Left forelimb (tissue), 1 donor: Measurements from ENCODE around the gene NEURL1.
"Not testable (repeated sequence)": the region's sequence is repeated elsewhere in the genome, so short reads cannot be mapped to it uniquely, and the experiment has no call there.

Experiments used
- DNase-seq: peaks from one replicate; pipeline ENCODE4 v3.0.0-alpha.2; 2018; ENCODE audit warnings: low spot score

Gene NEURL1

GRCh38 chr10:103493916-103494877, 692 bp downstream of the NEURL1 start:
- no peak for DNase-seq

DNA sequence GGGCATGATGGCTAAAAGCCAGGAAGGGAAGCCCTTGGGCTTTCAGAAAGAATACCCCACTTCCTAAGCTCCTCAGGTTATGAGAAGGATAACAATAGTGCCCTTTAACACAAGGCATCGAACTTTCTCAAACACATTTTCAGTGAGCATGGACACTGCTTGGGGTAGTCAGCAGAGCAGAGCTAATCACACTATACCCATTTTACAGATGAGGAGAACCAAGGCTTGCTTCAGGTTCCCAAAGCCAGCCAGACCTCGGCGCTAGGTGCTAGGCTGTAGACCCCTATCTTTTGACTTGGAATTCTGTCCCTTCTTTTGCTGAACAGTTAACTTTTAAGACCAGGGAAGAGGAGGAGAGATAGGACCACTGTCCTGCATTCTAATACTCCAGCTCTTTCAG, 1.8 kb downstream of the NEURL1 start:
- DNase-seq = no peak

DNA sequence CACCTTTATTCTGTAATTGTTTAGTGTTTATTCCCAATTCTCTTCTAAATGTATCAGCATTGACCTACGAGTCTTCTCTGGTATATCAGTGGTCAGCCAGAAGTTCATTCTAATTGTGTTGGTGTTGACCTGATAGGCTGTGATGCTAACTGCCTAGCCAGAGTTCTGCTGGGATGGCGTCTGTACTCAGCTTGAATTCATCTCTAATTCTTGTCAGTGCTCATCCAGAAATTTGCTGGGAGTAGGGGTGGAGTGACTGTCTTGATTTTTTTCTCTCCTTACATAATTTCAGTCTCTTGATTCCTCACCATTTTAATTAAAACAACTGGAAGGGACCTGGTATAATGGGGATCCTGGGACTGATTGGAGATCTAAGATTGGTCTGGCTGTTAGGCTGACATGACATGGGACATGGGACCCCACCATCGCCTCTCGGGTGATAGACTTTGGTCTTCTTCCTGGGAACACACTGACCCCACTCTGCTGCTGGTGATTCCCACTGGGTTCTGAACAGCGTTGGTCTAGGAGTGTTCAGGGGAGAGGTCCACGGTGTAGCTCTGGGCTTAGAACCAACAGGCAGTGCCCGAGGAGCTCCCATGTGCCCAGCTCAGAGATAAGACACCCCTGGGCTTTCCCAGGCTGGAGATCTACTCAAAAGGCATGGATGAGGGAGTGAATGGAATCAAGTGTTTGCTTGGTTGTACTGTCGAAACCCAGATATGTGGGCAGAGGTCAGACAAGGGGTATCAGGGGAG, 3.8 kb downstream of the NEURL1 start:
- DNase-seq = no peak

DNA sequence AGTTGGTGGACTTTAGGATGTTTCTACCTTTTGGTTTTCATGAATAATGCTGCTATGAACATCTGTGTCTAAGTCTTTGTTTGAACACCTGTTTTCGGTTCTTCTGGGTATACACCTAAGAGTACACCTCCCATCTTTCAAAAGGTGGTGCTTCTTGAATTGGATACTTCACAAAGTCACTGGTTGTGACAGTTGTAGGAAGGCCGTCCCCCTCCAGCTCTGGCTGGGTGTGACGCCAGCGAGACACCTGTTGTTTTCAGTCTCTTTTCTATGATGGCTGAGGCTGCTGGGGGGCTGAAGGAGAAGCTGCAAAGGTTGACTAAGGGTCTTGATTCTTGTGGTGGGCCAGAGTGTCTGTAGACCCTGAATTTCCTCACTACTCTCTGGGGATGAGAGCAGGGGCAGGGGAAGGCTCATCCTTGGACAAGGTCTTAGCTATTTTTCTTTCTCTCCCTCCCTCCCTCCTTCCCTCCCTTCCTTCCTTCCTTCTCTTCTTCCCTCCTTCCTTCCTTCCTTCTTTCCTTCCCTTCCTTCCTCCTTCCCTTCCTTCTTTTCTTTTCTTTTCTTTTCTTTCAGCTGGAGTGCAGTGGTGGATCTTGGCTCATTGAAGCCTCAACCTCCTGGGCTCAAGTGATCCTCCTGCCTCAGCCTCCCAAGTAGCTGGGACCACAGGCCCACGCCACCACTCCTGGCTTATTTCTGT, 5.6 kb downstream of the NEURL1 start:
- no peak for DNase-seq

GRCh38 chr10:103499881-103500280, 6.4 kb downstream of the NEURL1 start:
- no peak for DNase-seq

- DNase-seq = no peak
Observed at GRCh38 chr10:103500481-103500880, 7.0 kb downstream of the NEURL1 start.

DNA sequence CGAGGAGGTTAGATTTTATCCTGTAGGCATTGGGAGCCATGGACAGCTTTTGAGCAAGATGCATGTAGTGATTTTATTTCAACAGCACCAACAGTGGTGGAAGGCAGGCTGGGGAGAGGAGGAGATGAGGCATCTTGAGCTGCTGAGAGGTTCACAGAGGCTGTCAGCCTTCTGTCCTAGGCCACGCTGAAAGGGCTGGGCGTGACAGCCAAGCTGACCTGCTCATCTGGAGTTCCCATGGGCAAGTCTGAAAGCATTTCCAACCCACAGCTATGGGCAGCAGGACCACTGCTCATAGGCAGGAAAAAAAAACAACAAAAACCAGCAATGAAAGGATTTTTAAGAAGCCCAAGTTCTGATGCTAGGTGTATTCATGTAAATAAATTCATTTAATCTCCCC, 7.7 kb downstream of the NEURL1 start:
- no peak for DNase-seq

GRCh38 chr10:103502849-103503660, 9.6 kb downstream of the NEURL1 start:
- no peak for DNase-seq

- not testable (repeated sequence) for DNase-seq
Observed at GRCh38 chr10:103503777-103504176, 10.3 kb downstream of the NEURL1 start.

DNA sequence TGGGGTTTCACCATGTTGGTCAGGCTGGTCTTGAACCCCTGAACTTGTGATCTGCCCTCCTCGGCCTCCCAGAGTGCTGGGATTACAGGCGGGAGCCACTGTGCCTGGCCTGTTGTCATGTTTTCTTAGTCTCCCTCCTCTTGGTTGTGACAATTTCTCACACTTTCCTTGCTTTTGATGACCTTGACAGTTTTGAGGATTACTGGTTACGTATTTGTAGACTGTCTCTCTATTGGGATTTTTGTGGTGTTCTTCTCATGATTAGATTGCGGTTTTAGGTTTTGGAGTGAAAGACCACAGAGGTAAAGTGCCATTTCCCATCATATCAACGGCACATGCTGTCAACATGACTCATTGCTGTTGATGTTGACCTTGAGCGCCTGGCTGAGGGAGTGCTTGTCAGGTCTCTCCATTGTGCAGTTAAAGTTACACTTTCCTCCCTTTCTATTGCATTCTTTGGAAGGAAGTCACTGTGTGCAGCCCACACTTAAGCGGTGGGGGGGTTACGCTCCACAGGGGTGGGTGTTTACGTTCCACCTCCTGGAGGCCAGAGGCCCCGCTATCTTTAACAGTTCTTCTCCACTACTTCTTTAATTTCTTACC, 10.8 kb downstream of the NEURL1 start:
- no peak for DNase-seq

- DNase-seq = no peak
Observed at GRCh38 chr10:103506061-103506460, 12.6 kb downstream of the NEURL1 start.

DNA sequence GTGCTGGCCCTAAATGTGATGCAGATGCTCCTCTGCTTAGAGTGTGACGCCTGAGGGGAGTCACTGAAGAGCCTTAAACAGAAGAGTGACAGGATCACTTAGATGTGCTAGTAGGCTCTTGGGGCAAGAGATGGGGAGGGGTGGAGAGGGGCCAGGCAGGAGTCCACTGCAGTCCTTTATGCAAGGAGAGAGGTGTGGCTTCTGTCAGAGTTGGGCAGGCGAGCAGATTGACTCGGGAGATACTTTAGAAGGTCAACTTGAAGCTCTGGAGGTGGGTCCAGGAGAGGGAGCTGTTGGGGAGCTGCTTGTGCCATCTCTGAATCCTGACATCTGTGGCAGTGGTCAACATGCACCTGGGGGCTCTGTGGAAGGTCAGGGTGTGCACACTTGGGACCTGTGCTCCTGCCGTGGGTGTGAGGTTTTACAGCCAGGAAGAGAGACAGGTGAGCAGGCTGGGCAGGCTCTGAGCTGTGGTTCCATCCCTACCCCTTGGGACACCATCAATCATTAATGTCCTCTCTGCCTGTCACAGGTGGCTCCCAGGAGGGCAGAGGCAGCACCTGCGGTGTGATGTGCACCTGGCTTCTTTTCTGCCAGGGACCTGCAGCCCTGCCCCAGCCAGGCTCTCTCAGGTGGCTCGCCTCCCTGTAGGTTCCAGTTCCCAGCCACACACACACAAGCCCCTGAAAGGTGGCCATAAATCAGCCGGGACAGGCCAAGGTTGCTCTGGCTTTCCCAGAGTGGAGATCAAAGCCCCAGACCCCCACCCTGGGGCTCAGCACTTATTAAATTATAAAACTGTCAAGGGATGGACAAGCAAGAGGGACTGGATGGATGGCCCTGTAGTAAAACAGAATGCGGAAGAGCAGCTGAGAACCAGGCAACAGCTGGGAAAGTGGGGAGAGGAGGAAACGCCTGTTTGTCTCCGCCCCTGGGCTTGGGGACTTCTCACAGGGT, 14.0 kb downstream of the NEURL1 start:
- DNase-seq = no peak

DNA sequence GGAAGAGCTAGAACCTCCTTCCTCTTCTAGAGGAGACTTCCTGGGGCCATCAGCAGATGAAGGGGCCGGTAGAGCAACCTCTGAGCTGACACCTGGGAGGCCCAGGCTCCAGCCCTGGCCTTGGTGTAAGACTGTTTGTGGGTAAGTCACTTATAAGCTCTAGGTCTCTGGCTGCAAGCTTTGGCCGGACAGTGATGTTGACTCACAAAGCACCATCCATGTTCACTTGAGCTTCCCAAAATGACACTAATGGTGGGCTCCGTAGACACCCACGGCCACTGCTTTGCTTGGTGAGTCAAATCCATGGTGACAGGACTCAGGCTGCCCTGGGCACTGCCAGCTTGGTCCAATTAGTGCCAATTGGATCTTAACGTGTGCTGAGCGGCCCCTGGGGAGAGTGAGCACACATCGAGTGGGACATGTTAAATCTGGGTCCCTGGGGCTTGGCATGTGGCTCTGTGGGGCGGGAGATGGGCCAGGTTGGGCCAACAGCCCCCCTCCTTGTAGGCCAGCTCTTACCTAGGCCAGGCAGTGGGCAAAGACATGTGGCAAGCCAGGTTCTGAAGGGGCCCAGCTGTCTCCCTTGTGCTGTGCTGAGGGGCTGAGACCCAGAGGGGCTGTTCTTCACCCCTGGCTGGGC, 16.7 kb downstream of the NEURL1 start:
- DNase-seq = no peak

- no peak for DNase-seq
Observed at GRCh38 chr10:103510791-103511752, 17.6 kb downstream of the NEURL1 start.

DNA sequence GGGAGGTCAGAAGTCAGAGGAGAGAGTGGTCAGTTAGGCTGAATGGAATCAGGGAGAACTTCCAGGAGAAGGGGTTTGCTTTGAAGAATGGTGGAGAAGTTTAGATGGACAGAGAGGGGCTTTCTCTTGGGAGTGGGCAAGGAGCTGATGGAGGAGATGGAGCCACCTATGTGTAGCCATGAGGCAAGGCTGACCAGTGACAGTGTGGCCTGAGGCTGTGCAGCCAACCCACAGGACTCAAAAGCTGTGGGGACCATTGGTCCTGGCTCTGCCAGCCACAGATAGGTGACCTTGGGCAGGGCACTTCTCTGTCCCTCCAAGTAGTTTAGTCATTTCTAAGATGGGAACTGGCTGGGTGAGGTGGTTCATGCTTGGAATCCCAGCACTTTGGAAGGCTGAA, 18.7 kb downstream of the NEURL1 start:
- no peak for DNase-seq

DNA sequence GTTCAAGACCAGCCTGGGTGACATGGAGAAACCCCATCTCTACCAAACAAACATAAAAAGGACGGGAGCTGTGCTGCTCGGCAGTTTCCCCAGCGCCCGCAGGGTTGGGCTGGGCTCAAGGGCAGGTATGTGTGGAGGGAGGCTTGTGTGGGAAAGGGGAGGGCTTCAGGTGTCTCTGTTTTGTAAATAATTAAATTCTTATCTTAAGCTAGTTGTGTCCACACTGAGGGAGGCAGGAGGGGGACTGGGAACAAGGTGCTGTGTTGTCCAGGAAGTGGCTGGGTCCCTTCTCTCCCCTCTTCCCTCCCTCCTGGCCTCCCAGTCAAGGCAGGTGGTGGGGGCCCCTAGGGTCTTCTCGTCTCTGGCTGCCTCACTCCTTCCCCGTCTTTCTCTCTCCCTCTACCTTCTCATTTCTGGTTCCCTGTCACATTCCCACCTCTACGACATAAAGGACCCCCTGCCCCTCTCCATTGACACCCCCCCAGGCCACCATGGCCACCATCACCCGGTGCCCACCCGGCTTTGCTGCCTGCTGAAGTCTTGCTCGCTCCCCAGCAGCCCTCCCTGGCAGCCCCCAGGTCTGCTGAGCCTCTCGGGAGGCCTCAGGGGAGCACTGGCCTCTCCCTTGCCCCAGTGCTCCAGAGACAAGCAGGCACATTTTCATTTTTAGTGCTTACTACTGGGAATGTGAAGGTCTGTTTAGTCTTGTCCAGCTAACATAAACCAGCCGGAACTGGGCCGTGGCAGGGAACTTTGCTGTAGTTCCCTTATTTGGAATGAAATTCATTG, 19.3 kb downstream of the NEURL1 start:
- no peak for DNase-seq

DNA sequence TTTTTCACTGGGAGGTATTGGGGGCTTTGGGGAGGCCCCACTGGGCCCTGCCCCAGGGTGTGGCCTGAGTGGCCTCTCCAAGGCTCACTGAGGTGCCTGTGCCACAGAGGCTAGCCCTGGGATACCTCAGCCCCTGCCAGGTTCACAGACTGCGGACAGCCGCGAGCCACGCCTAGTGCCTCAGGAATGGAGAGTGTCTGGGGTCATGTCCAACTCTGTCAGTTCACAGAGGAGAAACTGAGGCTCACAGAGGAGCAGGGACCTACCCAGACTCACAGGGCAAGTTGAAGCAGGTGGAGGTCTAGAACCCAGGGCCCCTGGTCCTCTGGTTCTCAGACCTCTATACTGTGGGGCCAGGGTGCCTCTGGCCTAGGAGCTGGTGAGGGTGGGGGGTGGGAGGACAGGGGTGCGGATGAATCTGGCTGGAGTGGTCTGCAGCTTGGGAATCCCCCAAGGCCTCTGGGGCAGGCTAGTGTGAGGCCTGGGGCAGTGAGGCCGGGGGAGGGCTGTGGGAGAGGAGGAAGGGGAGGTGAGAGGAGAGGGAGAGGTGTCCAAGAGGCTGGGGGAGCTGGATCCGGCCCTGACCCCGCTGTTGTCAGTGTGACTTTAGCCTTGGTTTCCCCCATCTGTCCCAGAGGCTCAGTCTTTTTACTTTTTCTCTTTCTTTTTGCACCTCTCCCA, 20.0 kb downstream of the NEURL1 start:
- no peak for DNase-seq
